MM.1S (cell line): ENCODE data around the gene C4A.
"Not testable (repeated sequence)": the region's sequence is repeated elsewhere in the genome, so short reads cannot be mapped to it uniquely, and the experiment has no call there.

Source experiments
- EZH2 ChIP-seq: fragments of 300-600 bp; sonication (generic); optimal IDR thresholded peaks from 2 replicates; pipeline ENCODE3; 2017; ENCODE audit warnings: low read depth, mild to moderate bottlenecking, antibody characterized with exemption, low read length, mixed read lengths
- TF ChIP-seq, protein P1 (sequence below): fragments of 300-600 bp; sonication (generic); IDR thresholded peaks from 2 replicates; pipeline ENCODE4 v1.5.1; 2016; ENCODE audit warnings: antibody characterized with exemption, low read length, mixed read lengths

DNA sequence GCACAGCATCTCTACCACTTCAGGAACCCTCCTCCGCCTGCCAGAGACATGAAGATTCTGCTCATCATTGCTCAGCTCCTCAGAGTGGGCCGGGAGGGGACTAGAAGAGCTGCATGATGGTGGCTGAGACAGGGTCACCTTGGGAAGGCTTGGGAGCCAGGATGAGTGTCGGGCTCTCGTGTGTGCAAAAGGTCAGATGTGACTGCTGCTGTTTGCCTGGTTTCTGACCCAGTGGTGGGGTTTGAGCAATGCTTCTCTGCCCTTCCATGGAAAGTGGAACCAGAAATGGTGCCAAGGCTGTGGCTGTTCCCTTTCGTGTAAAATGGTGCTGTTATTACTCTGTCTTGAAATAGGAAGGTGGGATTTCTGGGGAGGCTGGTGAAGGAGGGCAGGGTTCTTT, 859 bp upstream of the C4A start:
- TF ChIP-seq, protein P1, sequence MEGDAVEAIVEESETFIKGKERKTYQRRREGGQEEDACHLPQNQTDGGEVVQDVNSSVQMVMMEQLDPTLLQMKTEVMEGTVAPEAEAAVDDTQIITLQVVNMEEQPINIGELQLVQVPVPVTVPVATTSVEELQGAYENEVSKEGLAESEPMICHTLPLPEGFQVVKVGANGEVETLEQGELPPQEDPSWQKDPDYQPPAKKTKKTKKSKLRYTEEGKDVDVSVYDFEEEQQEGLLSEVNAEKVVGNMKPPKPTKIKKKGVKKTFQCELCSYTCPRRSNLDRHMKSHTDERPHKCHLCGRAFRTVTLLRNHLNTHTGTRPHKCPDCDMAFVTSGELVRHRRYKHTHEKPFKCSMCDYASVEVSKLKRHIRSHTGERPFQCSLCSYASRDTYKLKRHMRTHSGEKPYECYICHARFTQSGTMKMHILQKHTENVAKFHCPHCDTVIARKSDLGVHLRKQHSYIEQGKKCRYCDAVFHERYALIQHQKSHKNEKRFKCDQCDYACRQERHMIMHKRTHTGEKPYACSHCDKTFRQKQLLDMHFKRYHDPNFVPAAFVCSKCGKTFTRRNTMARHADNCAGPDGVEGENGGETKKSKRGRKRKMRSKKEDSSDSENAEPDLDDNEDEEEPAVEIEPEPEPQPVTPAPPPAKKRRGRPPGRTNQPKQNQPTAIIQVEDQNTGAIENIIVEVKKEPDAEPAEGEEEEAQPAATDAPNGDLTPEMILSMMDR: not testable (repeated sequence)
- TF ChIP-seq EZH2: not testable (repeated sequence)
